AG10803 (cell line): Measurements from ENCODE around the gene GMPR.
"Not testable (repeated sequence)": the region's sequence is repeated elsewhere in the genome, so short reads cannot be mapped to it uniquely, and the experiment has no call there.

Source experiments
- DNase-seq: peaks from one replicate; pipeline ENCODE4 v3.0.0; 2010; ENCODE audit warnings: low read depth
- H3K4me3 ChIP-seq: 2 replicates; pipeline ENCODE4 v1.5.1; 2011; ENCODE audit warnings: mild to moderate bottlenecking, low read length, control low read depth
- CTCF ChIP-seq: conservative IDR thresholded peaks from 2 replicates; pipeline ENCODE4 v1.5.1; 2011; ENCODE audit warnings: mild to moderate bottlenecking, low read length, control low read depth, inconsistent platforms

Gene GMPR

GRCh38 chr6:16258709-16259075, 20.3 kb downstream of the GMPR start:
- no peak overlapping the region for H3K4me3 ChIP-seq
- no peak for DNase-seq
- no peak for TF ChIP-seq CTCF

- not testable (repeated sequence) for DNase-seq, H3K4me3 ChIP-seq
Measured at GRCh38 chr6:16259604-16260003, 21.2 kb downstream of the GMPR start.

GRCh38 chr6:16260602-16261001, 22.2 kb downstream of the GMPR start:
- H3K4me3 ChIP-seq, DNase-seq: not testable (repeated sequence)

- not testable (repeated sequence) for DNase-seq, H3K4me3 ChIP-seq
Measured at GRCh38 chr6:16262773-16263172, 24.4 kb downstream of the GMPR start.

- not testable (repeated sequence) for H3K4me3 ChIP-seq, DNase-seq
Measured at GRCh38 chr6:16263464-16264099, 25.2 kb downstream of the GMPR start.

GRCh38 chr6:16264785-16265184, 26.4 kb downstream of the GMPR start:
- no peak for TF ChIP-seq CTCF
- no peak for DNase-seq
- H3K4me3 ChIP-seq = no peak overlapping the region

GRCh38 chr6:16265351-16266341, 27.3 kb downstream of the GMPR start:
- DNase-seq = no peak
- H3K4me3 ChIP-seq = no peak overlapping the region
- TF ChIP-seq CTCF = no peak

- DNase-seq = no peak
- H3K4me3 ChIP-seq = no peak overlapping the region
- no peak for TF ChIP-seq CTCF
Measured at GRCh38 chr6:16267428-16268263, 29.3 kb downstream of the GMPR start.

- not testable (repeated sequence) for H3K4me3 ChIP-seq, DNase-seq
Measured at GRCh38 chr6:16269442-16270070, 31.2 kb downstream of the GMPR start.
